HG03039 (cell line): Measurements from ENCODE around the gene MOGAT1.

Experiments used
- ATAC-seq: cut with Tn5 transposase; IDR thresholded peaks from one replicate; pipeline ENCODE4 v1.9.1; 2021; ENCODE audit warnings: mild to moderate bottlenecking, moderate library complexity; ENCODE audit not compliant: unreplicated experiment

MOGAT1 gene

GRCh38 chr2:222671259-222672067, at the start of gene MOGAT1:
MOGAT1 (plus strand) TSS chr2:222671658; CDS start chr2:222671786, 128 bp downstream.
- ATAC-seq, result no peak

- no peak for ATAC-seq
These were observed 49.6 kb upstream of the MOGAT1 start for GRCh38 chr2:222621893-222622292.

- ATAC-seq, result no peak
These were observed 48.5 kb upstream of the MOGAT1 start for GRCh38 chr2:222622910-222623309.

DNA sequence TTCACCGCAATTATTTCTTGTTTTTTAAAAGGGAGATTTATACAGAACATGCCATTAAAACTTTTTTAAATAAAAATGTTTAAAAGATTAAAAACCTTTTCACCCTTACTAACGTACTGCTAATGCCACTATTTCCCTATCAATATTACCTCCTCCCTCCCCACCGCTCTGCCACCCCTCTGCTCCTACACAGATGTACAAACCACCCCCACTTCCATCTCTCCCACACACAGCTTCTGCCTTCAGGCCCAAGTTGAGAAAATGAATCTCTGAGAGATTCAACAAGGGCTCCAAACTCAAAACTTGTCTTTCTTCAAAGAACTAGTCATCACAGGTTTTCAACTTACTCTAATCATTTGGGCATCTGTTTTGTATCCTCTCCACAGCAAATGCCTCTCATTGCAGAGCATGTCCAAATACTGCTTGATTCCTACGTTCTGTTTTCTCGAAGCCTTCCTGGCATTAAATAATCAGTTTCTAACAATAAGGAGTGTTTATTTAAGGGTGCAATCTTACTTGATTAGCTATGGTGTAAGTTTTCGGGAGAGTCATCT, 47.6 kb upstream of the MOGAT1 start:
- no peak for ATAC-seq

DNA sequence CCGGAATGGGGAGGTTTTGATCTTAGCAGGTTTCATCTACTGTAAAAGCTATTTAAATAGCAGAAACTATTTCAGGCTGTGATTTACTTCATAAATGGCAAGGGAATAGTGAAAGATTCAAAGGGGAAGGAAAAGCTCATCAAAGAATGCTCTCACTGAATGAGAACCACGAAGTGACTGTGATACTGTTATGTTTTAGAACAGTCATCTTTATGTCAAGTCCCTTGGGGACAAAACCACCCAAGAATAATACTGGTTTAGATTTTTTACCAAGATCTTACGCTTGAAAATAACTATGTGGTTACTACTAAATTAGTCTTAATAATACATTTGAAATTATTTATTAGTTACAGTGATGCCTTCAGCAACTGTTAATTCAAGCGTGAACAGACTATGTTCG, 43.7 kb upstream of the MOGAT1 start:
- no peak for ATAC-seq

- ATAC-seq, result no peak
These were observed 36.2 kb upstream of the MOGAT1 start for GRCh38 chr2:222635295-222635694.

GRCh38 chr2:222637067-222637466, 34.4 kb upstream of the MOGAT1 start:
- no peak for ATAC-seq

- ATAC-seq, result no peak
These were observed 30.1 kb upstream of the MOGAT1 start for GRCh38 chr2:222641336-222641735.

- no peak for ATAC-seq
These were observed 28.3 kb upstream of the MOGAT1 start for GRCh38 chr2:222643134-222643533.

GRCh38 chr2:222646008-222646407, 25.4 kb upstream of the MOGAT1 start:
- ATAC-seq, result no peak

GRCh38 chr2:222649801-222650200, 21.7 kb upstream of the MOGAT1 start:
- ATAC-seq, result no peak

GRCh38 chr2:222651718-222652418, 19.6 kb upstream of the MOGAT1 start:
- ATAC-seq, result no peak

- ATAC-seq, result no peak
These were observed 18.8 kb upstream of the MOGAT1 start for GRCh38 chr2:222652491-222653255.

DNA sequence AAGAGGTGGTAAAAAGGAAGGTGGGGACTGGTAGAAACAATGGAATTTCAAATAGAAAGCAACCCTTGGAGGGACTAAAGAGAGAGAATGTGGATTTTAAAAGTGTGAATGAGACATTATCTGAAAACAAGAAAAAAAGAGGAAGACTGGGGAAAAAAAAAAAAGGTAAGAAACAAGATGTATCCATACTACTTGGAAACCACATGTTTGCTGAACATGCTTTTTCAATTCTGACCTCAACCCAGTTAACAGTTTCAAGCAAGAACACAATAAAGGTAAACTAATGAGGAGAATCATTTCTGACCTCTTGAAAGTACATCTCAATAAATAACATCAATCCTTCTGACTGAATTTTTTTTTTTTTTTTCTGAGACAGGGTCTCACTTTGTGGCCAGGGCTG, 18.2 kb upstream of the MOGAT1 start:
- no peak for ATAC-seq

DNA sequence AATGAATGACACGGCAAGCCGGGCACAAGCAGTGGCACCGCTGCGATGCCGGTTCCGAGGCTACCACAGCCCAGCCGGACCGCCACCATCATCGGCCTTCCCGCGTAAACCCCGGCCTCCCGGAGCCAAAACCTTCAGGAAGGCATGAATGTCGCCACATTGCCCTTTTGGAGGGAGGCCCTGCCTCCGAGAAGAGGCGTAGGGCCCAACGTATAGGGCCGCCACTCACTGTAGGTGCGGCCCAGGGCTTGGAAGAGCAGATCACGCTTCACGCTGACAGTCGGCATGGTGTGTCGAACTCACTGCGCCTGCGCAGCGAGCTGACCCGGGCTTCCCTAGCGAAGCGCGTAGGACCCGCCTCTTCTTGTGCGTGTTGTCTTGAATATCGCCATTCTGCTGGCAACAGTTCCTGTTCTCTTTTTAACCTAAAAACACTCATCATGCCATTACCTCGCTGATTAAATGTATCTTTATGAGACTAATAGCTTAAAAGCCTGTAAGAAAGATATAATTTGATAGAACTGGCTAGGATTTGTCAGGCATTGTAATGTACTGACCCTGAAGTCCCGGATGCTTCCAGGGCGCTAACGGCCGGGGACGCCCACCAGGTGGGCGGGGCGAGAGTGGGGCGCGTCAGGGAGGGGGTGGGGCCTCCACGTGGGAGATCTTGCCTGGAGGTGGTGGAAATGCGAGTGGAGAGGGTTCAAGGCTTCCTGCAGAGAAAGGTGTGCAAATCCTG, 15.5 kb upstream of the MOGAT1 start, which contains the start of gene FARSB:
FARSB (minus strand) TSS at position 306 of the 739 bp plus-strand sequence; CDS start at position 287, 19 bp downstream.
- ATAC-seq, result peak; percentile 86

DNA sequence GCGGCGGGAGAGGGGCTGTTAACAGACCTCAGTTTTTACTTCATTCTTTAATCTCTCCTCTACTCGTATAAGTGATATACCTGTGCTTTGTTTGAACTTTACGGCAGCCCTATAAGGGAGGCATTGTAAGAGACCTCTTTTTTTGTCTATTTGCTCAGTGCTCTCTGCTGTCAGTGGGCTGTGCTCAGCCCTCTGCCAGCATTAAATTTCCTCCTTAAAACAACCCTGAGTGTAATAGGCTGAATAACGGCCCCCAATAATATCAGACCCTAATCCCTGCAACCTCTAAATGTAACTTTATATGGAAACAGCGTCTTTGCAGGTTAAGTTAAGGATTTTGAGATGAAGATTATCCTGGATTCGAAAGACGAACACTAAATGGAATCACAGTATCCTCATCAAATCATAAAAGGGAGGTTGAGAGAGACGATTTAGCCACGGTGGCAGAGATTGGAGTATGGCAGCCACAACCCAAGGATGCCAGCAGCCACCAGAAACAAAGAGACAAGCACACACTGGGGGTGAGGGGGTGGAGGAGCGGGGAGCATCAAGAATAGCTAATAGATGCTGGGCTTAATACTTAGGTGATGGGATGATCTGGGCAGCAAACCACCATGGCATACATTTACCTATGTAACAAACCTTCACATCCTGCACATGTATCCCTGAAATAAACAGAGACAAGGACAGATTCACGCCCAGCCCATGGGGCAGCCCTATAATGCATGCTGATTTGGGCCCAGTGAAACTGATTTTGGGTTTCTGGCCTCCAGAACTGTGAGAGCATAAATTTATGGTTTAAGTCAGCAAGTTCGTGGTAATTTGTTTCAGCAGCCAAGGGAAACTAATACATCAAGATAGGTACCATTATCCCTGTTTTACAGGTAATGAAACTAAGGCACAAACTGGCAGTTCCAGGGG, 14.7 kb upstream of the MOGAT1 start:
- peak; percentile 15 for ATAC-seq

- no peak for ATAC-seq
These were observed 8.0 kb upstream of the MOGAT1 start for GRCh38 chr2:222663479-222663878.

GRCh38 chr2:222668494-222669154, 2.8 kb upstream of the MOGAT1 start:
- no peak for ATAC-seq

DNA sequence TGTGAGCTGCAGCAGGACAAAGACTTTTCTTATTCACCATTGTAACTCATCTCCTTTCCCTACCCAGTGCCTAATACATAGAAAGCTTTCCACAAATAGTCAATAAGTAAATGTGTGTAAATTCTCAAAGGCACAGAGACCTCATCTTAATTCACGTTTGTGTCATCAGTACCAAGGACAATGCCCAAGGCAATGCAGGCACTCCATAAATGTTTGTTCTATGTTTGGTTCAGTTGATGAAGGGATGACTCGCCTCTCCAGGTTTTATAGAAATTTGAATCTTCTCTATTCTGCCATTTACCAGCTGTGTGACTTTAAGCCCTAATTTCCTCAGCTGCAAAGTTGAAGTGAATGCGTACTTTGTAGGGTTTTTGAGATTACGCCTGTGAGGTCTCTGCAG, 2.1 kb upstream of the MOGAT1 start:
- ATAC-seq, result no peak
